ENCODE data around the gene GIMAP6. TPM values are rescaled to one million over a fixed set of nuclear protein-coding genes. Genes with fewer than 3 reads are reported as not detected.
"Not testable (repeated sequence)": the region's sequence is repeated elsewhere in the genome, so short reads cannot be mapped to it uniquely, and the experiment has no call there.

Gene GIMAP6
- polyA plus RNA-seq, 1 of the 3 experiments (the other 2 are of a cell fraction) = 0.05 TPM

DNA sequence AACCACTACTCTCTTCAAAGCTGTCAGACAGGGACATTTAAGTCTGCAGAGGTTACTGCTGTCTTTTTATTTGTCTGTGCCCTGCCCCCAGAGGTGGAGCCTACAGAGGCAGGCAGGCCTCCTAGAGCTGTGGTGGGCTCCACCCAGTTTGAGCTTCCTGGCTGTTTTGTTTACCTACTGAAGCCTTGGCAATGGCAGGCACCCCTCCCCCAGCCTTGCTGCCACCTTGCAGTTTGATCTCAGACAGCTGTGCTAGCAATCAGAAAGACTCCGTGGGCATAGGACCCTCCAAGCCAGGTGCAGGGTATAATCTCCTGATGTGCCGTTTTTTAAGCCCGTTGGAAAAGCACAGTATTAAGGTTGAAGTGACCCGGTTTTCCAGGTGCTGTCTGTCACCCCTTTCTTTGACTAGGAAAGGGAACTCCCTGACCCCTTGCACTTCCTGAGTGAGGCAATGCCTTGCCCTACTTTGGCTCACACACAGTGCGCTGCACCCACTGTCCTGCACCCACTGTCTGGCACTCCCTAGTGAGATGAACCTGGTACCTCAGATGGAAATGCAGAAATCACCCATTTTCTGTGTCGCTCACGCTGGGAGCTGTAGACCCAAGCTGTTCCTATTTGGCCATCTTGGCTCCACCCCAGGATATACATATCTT, 52.1 kb downstream of the GIMAP6 start:
- H4K20me1 ChIP-seq (ENCODE audit: insufficient read depth); CTCF ChIA-PET; H3K9me3 ChIP-seq; H3K9ac ChIP-seq; H3K4me3 ChIP-seq (ENCODE audit: low read depth in 2 of 2, low read length in 1 of 2); H3K9me2 ChIP-seq; H3K79me2 ChIP-seq (ENCODE audit: insufficient read depth); H3K4me1 ChIP-seq (ENCODE audit: control insufficient read depth in 1 of 2, insufficient read depth in 2 of 2, low read depth in 1 of 2, low read length in 1 of 2); POLR2A ChIA-PET; H2AFZ ChIP-seq (ENCODE audit: low read depth); H3K4me2 ChIP-seq; H3F3A ChIP-seq (replicated peaks; ENCODE audit: insufficient read depth); H3K36me3 ChIP-seq (replicated peaks in 1 of 2; ENCODE audit: control insufficient read depth in 1 of 2, insufficient read depth in 2 of 2, low read length in 1 of 2); H3K27ac ChIP-seq (ENCODE audit: low read depth in 2 of 2, low read length in 1 of 2); DNase-seq: not testable (repeated sequence)
- peaks cover 20% of the 10 kb centered on the region; the same call in 1 of the 2 replicates for H3K27me3 ChIP-seq (ENCODE audit: insufficient read depth)
- WGBS (ENCODE audit: low lambda C conversion rate) = 2% methylated on average over 6 of the region's 7 CpGs

Other genes with a start within 250 kb of the GIMAP6 start
- gene GIMAP8, start 181.8 kb downstream of the GIMAP6 start, polyA plus RNA-seq (2012; rRNA removed) = not detected in 2 replicates
- not detected in 2 replicates for gene GIMAP7, start 117.5 kb downstream of the GIMAP6 start, polyA plus RNA-seq (2012; rRNA removed)
- not detected in 2 replicates for gene GIMAP4, start 65.0 kb downstream of the GIMAP6 start, polyA plus RNA-seq (2012; rRNA removed)
- 4.1 and 5.7 TPM in 2 replicates for gene GIMAP2, start 53.3 kb upstream of the GIMAP6 start, polyA plus RNA-seq (2012; rRNA removed)
- not detected in 2 replicates for gene GIMAP1, start 84.2 kb upstream of the GIMAP6 start, polyA plus RNA-seq (2012; rRNA removed)
- not detected in 2 replicates for gene GIMAP5, start 105.0 kb upstream of the GIMAP6 start, polyA plus RNA-seq (2012; rRNA removed)
- 0.15 TPM in 1 of 2 replicates, not detected in the other for gene TMEM176B, start 168.0 kb upstream of the GIMAP6 start, polyA plus RNA-seq (2012; rRNA removed)
- gene TMEM176A, start 168.4 kb upstream of the GIMAP6 start, polyA plus RNA-seq (2012; rRNA removed) = not detected in 2 replicates
- gene AOC1, start 220.1 kb upstream of the GIMAP6 start, polyA plus RNA-seq (2012; rRNA removed) = not detected in 2 replicates